GM19351 (cell line): ENCODE results near the gene OMP.

ENCODE experiments used
- ATAC-seq: cut with Tn5 transposase; IDR thresholded peaks from one replicate; pipeline ENCODE4 v1.9.1; 2021; ENCODE audit warnings: mild to moderate bottlenecking, moderate library complexity; ENCODE audit not compliant: unreplicated experiment

The OMP gene

GRCh38 chr11:77137421-77137820 is 34.8 kb downstream of the OMP start:
- no peak for ATAC-seq

- no peak for ATAC-seq
Observed at GRCh38 chr11:77138106-77138649, 35.5 kb downstream of the OMP start.

- no peak for ATAC-seq
Observed at GRCh38 chr11:77139201-77139600, 36.6 kb downstream of the OMP start.

- ATAC-seq = no peak
Observed at GRCh38 chr11:77140231-77140851, 37.7 kb downstream of the OMP start.

- ATAC-seq = no peak
Observed at GRCh38 chr11:77141034-77141433, 38.4 kb downstream of the OMP start.

- no peak for ATAC-seq
Observed at GRCh38 chr11:77141475-77141874, 38.8 kb downstream of the OMP start.

- no peak for ATAC-seq
Observed at GRCh38 chr11:77142091-77142975, 39.7 kb downstream of the OMP start.

GRCh38 chr11:77143405-77144020 is 40.9 kb downstream of the OMP start:
- ATAC-seq = no peak

- ATAC-seq = no peak
Observed at GRCh38 chr11:77144196-77144856, 41.7 kb downstream of the OMP start.

- no peak for ATAC-seq
Observed at GRCh38 chr11:77144857-77145428, 42.3 kb downstream of the OMP start.

- ATAC-seq = no peak
Observed at GRCh38 chr11:77146261-77147035, 43.8 kb downstream of the OMP start.

- ATAC-seq = no peak
Observed at GRCh38 chr11:77147036-77147315, 44.3 kb downstream of the OMP start.

GRCh38 chr11:77147668-77148321 is 45.2 kb downstream of the OMP start:
- ATAC-seq = no peak

- ATAC-seq = no peak
Observed at GRCh38 chr11:77148963-77149715, 46.5 kb downstream of the OMP start.

GRCh38 chr11:77149716-77150392 is 47.2 kb downstream of the OMP start:
- no peak for ATAC-seq

GRCh38 chr11:77150836-77151235 is 48.2 kb downstream of the OMP start:
- ATAC-seq = no peak

- no peak for ATAC-seq
Observed at GRCh38 chr11:77151804-77152509, 49.3 kb downstream of the OMP start.

GRCh38 chr11:77152846-77153245 is 50.2 kb downstream of the OMP start:
- no peak for ATAC-seq
